PC-3 (cell line): ENCODE data around the gene LMTK2.

Experiments used
- EZH2 ChIP-seq: fragments of 300-600 bp; sonication (generic); IDR thresholded peaks from one replicate; pipeline ENCODE4 v1.6.1; 2017; ENCODE audit warnings: antibody characterized with exemption, mild to moderate bottlenecking, low read length; ENCODE audit not compliant: unreplicated experiment
- TF ChIP-seq, protein P1 (sequence below): fragments of 300-600 bp; sonication (generic); conservative IDR thresholded peaks from 2 replicates; pipeline ENCODE4 v1.5.1; 2017; ENCODE audit warnings: antibody characterized with exemption, low read depth, mild to moderate bottlenecking, low read length

DNA sequence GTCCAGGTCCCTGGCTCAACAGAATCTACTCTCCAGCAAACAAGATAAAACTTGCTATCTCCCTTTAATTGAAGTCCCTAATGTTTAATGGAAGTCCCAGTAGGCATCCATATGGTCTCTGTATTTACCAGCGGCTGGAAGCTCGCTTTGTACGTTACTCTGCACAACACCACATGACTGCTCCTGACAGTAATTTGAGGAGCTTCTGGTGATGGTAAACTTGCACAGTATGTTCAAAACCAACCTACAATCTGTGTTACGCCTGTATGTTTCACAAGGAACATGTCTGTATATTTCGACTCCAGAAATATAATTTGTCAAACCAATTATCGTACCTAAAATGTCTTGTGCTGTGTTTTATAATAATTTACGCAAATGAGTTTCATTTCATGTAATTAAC, 149.8 kb downstream of the LMTK2 start:
- TF ChIP-seq, protein P1, sequence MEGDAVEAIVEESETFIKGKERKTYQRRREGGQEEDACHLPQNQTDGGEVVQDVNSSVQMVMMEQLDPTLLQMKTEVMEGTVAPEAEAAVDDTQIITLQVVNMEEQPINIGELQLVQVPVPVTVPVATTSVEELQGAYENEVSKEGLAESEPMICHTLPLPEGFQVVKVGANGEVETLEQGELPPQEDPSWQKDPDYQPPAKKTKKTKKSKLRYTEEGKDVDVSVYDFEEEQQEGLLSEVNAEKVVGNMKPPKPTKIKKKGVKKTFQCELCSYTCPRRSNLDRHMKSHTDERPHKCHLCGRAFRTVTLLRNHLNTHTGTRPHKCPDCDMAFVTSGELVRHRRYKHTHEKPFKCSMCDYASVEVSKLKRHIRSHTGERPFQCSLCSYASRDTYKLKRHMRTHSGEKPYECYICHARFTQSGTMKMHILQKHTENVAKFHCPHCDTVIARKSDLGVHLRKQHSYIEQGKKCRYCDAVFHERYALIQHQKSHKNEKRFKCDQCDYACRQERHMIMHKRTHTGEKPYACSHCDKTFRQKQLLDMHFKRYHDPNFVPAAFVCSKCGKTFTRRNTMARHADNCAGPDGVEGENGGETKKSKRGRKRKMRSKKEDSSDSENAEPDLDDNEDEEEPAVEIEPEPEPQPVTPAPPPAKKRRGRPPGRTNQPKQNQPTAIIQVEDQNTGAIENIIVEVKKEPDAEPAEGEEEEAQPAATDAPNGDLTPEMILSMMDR: no peak
- no peak for TF ChIP-seq EZH2
